CD4-positive, alpha-beta T cell (primary cell): ENCODE results near the gene HNRNPC. TPM values are rescaled to one million over a fixed set of nuclear protein-coding genes. Genes with fewer than 3 reads are reported as not detected.
"Not testable (repeated sequence)": the region's sequence is repeated elsewhere in the genome, so short reads cannot be mapped to it uniquely, and the experiment has no call there.

Experiments
- ATAC-seq: fragments of 200-7000 bp; cut with Tn5 transposase; one replicate; pipeline ENCODE4 v1.10.0; 2022; ENCODE audit warnings: mild to moderate bottlenecking; ENCODE audit not compliant: poor library complexity
- CTCF ChIA-PET: fragments of 350-600 bp; sonication (Branson Sonifier 250); formaldehyde crosslinking; loops from one replicate; lab custom pipeline; 2021; ENCODE audit warnings: antibody characterized with exemption, inconsistent platforms; lab: Charles Lee
- POLR2A ChIA-PET: fragments of 350-600 bp; sonication (Branson Sonifier 250); formaldehyde crosslinking; loops from one replicate; lab custom pipeline; 2021; ENCODE audit warnings: antibody characterized with exemption, inconsistent platforms; lab: Charles Lee
- DNase-seq, 14 experiments: peaks; one replicate each; pipeline ENCODE4 v3.0.0-alpha.2; 2013 to 2020; ENCODE audit warnings: mixed read lengths in 2 of 14
- H3K27ac ChIP-seq, 2 donors: one replicate each; pipeline versions ENCODE4 v1.5.1 to v1.7.0; 2013; ENCODE audit warnings: low read length in 2 of 2, low read depth in 1 of 2, mild to moderate bottlenecking in 1 of 2
- H3K27me3 ChIP-seq, 2 experiments: 1 replicate in 1 of 2; 2 replicates in 1 of 2; pipeline versions ENCODE4 v1.6.1 to v1.7.0; 2013; ENCODE audit warnings: low read length in 2 of 2, control low read depth in 1 of 2, mild to moderate bottlenecking in 1 of 2, moderate library complexity in 1 of 2; ENCODE audit not compliant: insufficient read depth in 2 of 2, control insufficient read depth in 1 of 2
- H3K36me3 ChIP-seq: one replicate; pipeline ENCODE4 v1.6.1; 2013; ENCODE audit warnings: low read length, control low read depth; ENCODE audit not compliant: insufficient read depth
- H3K4me1 ChIP-seq: one replicate; pipeline ENCODE4 v1.6.1; 2013; ENCODE audit warnings: low read length, control low read depth; ENCODE audit not compliant: insufficient read depth
- H3K4me3 ChIP-seq: one replicate; pipeline ENCODE4 v1.5.1; 2013; ENCODE audit warnings: mild to moderate bottlenecking, low read length, moderate library complexity
- H3K9me3 ChIP-seq, 2 experiments: 1 replicate in 1 of 2; 2 replicates in 1 of 2; pipeline versions ENCODE4 v1.6.1 to v1.7.0; 2013; ENCODE audit warnings: low read length in 2 of 2, mild to moderate bottlenecking in 2 of 2, control low read depth in 1 of 2, moderate library complexity in 1 of 2; ENCODE audit not compliant: control insufficient read depth in 1 of 2, insufficient read depth in 1 of 2
- H3K27ac Mint-ChIP-seq: one replicate; pipeline ENCODE4 v1.8.0; 2020; ENCODE audit warnings: mixed read lengths
- H3K27me3 Mint-ChIP-seq: one replicate; pipeline ENCODE4 v1.8.0; 2021; ENCODE audit warnings: mixed read lengths
- H3K36me3 Mint-ChIP-seq: one replicate; pipeline ENCODE4 v1.8.0; 2021; ENCODE audit warnings: low read depth, mixed read lengths
- H3K4me1 Mint-ChIP-seq: one replicate; pipeline ENCODE4 v1.8.0; 2021; ENCODE audit warnings: low read depth, mixed read lengths
- H3K4me3 Mint-ChIP-seq: one replicate; pipeline ENCODE4 v1.8.0; 2020; ENCODE audit warnings: mild to moderate bottlenecking, mixed read lengths
- H3K9me3 Mint-ChIP-seq: one replicate; pipeline ENCODE4 v1.8.0; 2020; ENCODE audit warnings: mixed read lengths
- CTCF ChIP-seq: fragments of 200-600 bp; IDR thresholded peaks from one replicate; pipeline ENCODE4 v1.8.0; 2022; ENCODE audit warnings: antibody characterized with exemption, mild to moderate bottlenecking
- intact Hi-C, 2 experiments: fragments of 100-400 bp; cut with DNase I in 1 of 2; cut with micrococcal nuclease in 1 of 2; formaldehyde crosslinking; loops; one replicate each; pipeline versions ENCODE4 v1.15.1 to v1.9.0; 2023 to 2025; cut with DNase I, micrococcal nuclease
- total RNA-seq, 174 experiments: library from RNA in 2 of 174; stranded (reverse) in 2 of 174; gene quantifications; one replicate each; pipeline ENCODE4 v1.2.3 and lab custom pipeline; 2021 to 2026

The HNRNPC gene
- total RNA-seq, 2 experiments from 2014 or later: 507 to 528 TPM

- DNase-seq (no peak), ATAC-seq (no peak)
- peaks cover 8 to 19% of the 10 kb centered on the region in 2 experiments for H3K27me3 ChIP-seq
- intact Hi-C loops: no loop called here
- Mint-ChIP-seq H3K4me1 (peaks cover 6% of the 10 kb centered on the region), H3K36me3 (no peaks in the 10 kb centered on the region), H3K27ac (no peak overlapping the region), H3K9me3 (no peaks in the 10 kb centered on the region), H3K4me3 (no peak overlapping the region), H3K27me3 (peaks cover 23% of the 10 kb centered on the region)
- ChIA-PET CTCF (no interaction called here), POLR2A (no interaction called here)
- H3K4me3 ChIP-seq: no peak overlapping the region
- no peaks in the 10 kb centered on the region for H3K9me3 ChIP-seq
- no peaks in the 10 kb centered on the region for H3K36me3 ChIP-seq
- H3K27ac ChIP-seq: no peak overlapping the region
- H3K4me1 ChIP-seq: peaks cover 6% of the 10 kb centered on the region
- TF ChIP-seq CTCF: no peak
Observed at GRCh38 chr14:21298358-21298757, 29.1 kb upstream of the HNRNPC start.

- intact Hi-C loops, CTCF ChIA-PET, H3K4me3 ChIP-seq, H3K27ac Mint-ChIP-seq, H3K36me3 ChIP-seq, H3K36me3 Mint-ChIP-seq, H3K27me3 Mint-ChIP-seq, H3K9me3 ChIP-seq, H3K4me3 Mint-ChIP-seq, DNase-seq, H3K9me3 Mint-ChIP-seq, H3K4me1 Mint-ChIP-seq, ATAC-seq, H3K27ac ChIP-seq, H3K4me1 ChIP-seq, POLR2A ChIA-PET, H3K27me3 ChIP-seq: not testable (repeated sequence)
Observed at GRCh38 chr14:21294026-21294425, 24.8 kb upstream of the HNRNPC start.

GRCh38 chr14:21287168-21287567, 17.9 kb upstream of the HNRNPC start:
- Histone ChIP-seq H3K4me1 (no peaks in the 10 kb centered on the region), H3K9me3 (no peaks in the 10 kb centered on the region), H3K36me3 (no peaks in the 10 kb centered on the region), H3K27me3 (no peaks in the 10 kb centered on the region), H3K27ac (no peak overlapping the region), H3K4me3 (no peak overlapping the region)
- Mint-ChIP-seq H3K4me1 (no peaks in the 10 kb centered on the region), H3K4me3 (no peak overlapping the region), H3K9me3 (no peaks in the 10 kb centered on the region), H3K36me3 (no peaks in the 10 kb centered on the region), H3K27ac (no peak overlapping the region), H3K27me3 (peaks cover 5% of the 10 kb centered on the region)
- intact Hi-C loops: no loop called here
- ChIA-PET POLR2A (interaction anchor here (0.7 kb wide), 1 partner anchor 239 kb away, joined by 3 read pairs; no protein-coding TSS in a partner anchor), CTCF (interaction anchor here (0.8 kb wide), 1 partner anchor 9 kb away, joined by 3 read pairs; no protein-coding TSS in a partner anchor)
- no peak for TF ChIP-seq CTCF
- DNase-seq (no peak), ATAC-seq (no peak)

- H3K27ac ChIP-seq, H3K27ac Mint-ChIP-seq, H3K4me3 ChIP-seq, H3K4me1 ChIP-seq, H3K9me3 ChIP-seq, H3K27me3 ChIP-seq, ATAC-seq, H3K9me3 Mint-ChIP-seq, H3K4me3 Mint-ChIP-seq, H3K36me3 ChIP-seq, CTCF ChIA-PET, H3K27me3 Mint-ChIP-seq, POLR2A ChIA-PET, H3K4me1 Mint-ChIP-seq, H3K36me3 Mint-ChIP-seq, intact Hi-C loops, DNase-seq: not testable (repeated sequence)
Observed at GRCh38 chr14:21286516-21286915, 17.3 kb upstream of the HNRNPC start.

- H3K4me3 Mint-ChIP-seq, H3K27me3 ChIP-seq, ATAC-seq, H3K27ac Mint-ChIP-seq, H3K9me3 ChIP-seq, H3K4me3 ChIP-seq, H3K27ac ChIP-seq, CTCF ChIA-PET, H3K36me3 ChIP-seq, intact Hi-C loops, DNase-seq, H3K4me1 ChIP-seq, H3K4me1 Mint-ChIP-seq, H3K27me3 Mint-ChIP-seq, H3K36me3 Mint-ChIP-seq, H3K9me3 Mint-ChIP-seq: not testable (repeated sequence)
- POLR2A ChIA-PET: interaction anchor here (1.0 kb wide), 1 partner anchor 13 kb away, joined by 3 read pairs; no protein-coding TSS in a partner anchor
Observed at GRCh38 chr14:21281917-21282316, 12.7 kb upstream of the HNRNPC start.
